ENCODE results near the gene DOCK6. TPM values are rescaled to one million over a fixed set of nuclear protein-coding genes. Genes with fewer than 3 reads are reported as not detected.
"Not testable (repeated sequence)": the region's sequence is repeated elsewhere in the genome, so short reads cannot be mapped to it uniquely, and the experiment has no call there.

Gene DOCK6
- polyA plus RNA-seq, 1 donor from 2014 or later: not detected

DNA sequence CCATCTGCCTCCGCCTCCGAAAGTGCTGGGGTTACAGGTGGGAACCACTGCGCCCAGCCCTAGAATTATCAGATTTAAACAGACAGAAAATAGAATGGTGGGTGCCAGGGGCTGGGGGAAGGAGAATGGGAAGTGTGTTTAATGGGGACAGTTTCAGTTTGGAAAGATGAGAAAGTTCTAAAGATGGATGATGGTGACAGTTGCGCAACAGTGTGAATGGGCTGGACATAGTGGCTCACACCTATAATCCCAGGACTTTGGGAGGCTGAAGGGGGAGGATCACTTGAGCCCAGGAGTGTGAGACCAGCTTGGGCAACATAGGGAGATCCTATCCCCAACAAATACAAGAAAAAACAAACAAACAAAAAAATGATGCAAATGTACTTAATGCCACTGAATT, 80.8 kb downstream of the DOCK6 start:
- Histone ChIP-seq H4K20me1 (ENCODE audit: insufficient read depth) (no peaks in the 10 kb centered on the region), H3K27ac (ENCODE audit: low read length) (no peak overlapping the region), H3K79me2 (replicated peaks; ENCODE audit: insufficient read depth, low read length) (no peaks in the 10 kb centered on the region), H3F3A (ENCODE audit: insufficient read depth, low read length, poor library complexity, severe bottlenecking) (no peaks in the 10 kb centered on the region), H3K9ac (ENCODE audit: low read length) (no peak overlapping the region), H3K4me3 (ENCODE audit: low read length) (no peak overlapping the region), H3K9me2 (ENCODE audit: insufficient read depth, low read length) (no peaks in the 10 kb centered on the region), H3K27me3 (ENCODE audit: insufficient read depth, low read depth, low read length) (no peaks in the 10 kb centered on the region), H3K4me2 (ENCODE audit: low read length) (no peak overlapping the region), H3K36me3 (ENCODE audit: insufficient read depth, low read length) (no peaks in the 10 kb centered on the region), H2AFZ (ENCODE audit: low read depth, low read length) (no peak overlapping the region), H3K9me3 (ENCODE audit: low read length) (peaks cover 4% of the 10 kb centered on the region)
- TF ChIP-seq POLR2AphosphoS5 (IDR thresholded peaks at IDR 0.05) (no peak), TAF1 (IDR thresholded peaks at IDR 0.05; ENCODE audit: low read depth) (no peak), EP300 (conservative IDR thresholded peaks at IDR 0.05; ENCODE audit: poor library complexity, severe bottlenecking) (no peak), SMC3 (conservative IDR thresholded peaks at IDR 0.05; ENCODE audit: poor library complexity) (no peak), EZH2 (IDR thresholded peaks at IDR 0.05; ENCODE audit: borderline replicate concordance, insufficient read depth, low read length, poor library complexity, severe bottlenecking) (no peak), MXI1 (conservative IDR thresholded peaks at IDR 0.05; ENCODE audit: poor library complexity, severe bottlenecking) (no peak), RAD21 (conservative IDR thresholded peaks at IDR 0.05) (no peak)
- TF ChIP-seq, protein P1, sequence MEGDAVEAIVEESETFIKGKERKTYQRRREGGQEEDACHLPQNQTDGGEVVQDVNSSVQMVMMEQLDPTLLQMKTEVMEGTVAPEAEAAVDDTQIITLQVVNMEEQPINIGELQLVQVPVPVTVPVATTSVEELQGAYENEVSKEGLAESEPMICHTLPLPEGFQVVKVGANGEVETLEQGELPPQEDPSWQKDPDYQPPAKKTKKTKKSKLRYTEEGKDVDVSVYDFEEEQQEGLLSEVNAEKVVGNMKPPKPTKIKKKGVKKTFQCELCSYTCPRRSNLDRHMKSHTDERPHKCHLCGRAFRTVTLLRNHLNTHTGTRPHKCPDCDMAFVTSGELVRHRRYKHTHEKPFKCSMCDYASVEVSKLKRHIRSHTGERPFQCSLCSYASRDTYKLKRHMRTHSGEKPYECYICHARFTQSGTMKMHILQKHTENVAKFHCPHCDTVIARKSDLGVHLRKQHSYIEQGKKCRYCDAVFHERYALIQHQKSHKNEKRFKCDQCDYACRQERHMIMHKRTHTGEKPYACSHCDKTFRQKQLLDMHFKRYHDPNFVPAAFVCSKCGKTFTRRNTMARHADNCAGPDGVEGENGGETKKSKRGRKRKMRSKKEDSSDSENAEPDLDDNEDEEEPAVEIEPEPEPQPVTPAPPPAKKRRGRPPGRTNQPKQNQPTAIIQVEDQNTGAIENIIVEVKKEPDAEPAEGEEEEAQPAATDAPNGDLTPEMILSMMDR (IDR thresholded peaks at IDR 0.05; ENCODE audit: poor library complexity, severe bottlenecking): no peak
- TF ChIP-seq, protein P2, sequence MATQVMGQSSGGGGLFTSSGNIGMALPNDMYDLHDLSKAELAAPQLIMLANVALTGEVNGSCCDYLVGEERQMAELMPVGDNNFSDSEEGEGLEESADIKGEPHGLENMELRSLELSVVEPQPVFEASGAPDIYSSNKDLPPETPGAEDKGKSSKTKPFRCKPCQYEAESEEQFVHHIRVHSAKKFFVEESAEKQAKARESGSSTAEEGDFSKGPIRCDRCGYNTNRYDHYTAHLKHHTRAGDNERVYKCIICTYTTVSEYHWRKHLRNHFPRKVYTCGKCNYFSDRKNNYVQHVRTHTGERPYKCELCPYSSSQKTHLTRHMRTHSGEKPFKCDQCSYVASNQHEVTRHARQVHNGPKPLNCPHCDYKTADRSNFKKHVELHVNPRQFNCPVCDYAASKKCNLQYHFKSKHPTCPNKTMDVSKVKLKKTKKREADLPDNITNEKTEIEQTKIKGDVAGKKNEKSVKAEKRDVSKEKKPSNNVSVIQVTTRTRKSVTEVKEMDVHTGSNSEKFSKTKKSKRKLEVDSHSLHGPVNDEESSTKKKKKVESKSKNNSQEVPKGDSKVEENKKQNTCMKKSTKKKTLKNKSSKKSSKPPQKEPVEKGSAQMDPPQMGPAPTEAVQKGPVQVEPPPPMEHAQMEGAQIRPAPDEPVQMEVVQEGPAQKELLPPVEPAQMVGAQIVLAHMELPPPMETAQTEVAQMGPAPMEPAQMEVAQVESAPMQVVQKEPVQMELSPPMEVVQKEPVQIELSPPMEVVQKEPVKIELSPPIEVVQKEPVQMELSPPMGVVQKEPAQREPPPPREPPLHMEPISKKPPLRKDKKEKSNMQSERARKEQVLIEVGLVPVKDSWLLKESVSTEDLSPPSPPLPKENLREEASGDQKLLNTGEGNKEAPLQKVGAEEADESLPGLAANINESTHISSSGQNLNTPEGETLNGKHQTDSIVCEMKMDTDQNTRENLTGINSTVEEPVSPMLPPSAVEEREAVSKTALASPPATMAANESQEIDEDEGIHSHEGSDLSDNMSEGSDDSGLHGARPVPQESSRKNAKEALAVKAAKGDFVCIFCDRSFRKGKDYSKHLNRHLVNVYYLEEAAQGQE (IDR thresholded peaks at IDR 0.05; ENCODE audit: borderline replicate concordance): no peak

DNA sequence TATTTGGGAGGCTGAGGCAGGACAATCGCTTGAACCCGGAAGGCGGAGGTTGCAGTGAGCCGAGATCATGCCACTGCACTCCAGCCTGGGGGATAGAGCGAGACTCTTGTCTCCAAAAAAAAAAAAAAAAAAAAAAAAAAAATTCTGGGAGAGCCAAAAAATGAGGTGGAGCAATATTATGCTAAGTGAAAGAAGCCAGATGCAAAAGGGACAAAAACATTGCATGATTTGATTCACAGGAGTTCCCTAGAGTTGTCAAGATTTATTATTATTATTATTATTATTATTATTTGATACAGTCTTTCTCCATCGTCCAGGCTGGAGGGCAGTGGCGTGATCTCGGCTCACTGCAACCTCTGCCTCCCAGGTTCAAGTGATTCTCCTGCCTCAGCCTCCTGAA, 81.3 kb downstream of the DOCK6 start:
- H3K27me3 ChIP-seq (ENCODE audit: insufficient read depth, low read depth, low read length); H3K9me3 ChIP-seq (ENCODE audit: low read length); H3K4me3 ChIP-seq (ENCODE audit: low read length); H3K27ac ChIP-seq (ENCODE audit: low read length); H4K20me1 ChIP-seq (ENCODE audit: insufficient read depth); H3K79me2 ChIP-seq (replicated peaks; ENCODE audit: insufficient read depth, low read length); H2AFZ ChIP-seq (ENCODE audit: low read depth, low read length); H3K9me2 ChIP-seq (ENCODE audit: insufficient read depth, low read length); H3K9ac ChIP-seq (ENCODE audit: low read length); H3K36me3 ChIP-seq (ENCODE audit: insufficient read depth, low read length); H3K4me2 ChIP-seq (ENCODE audit: low read length); H3F3A ChIP-seq (ENCODE audit: insufficient read depth, low read length, poor library complexity, severe bottlenecking): not testable (repeated sequence)

DNA sequence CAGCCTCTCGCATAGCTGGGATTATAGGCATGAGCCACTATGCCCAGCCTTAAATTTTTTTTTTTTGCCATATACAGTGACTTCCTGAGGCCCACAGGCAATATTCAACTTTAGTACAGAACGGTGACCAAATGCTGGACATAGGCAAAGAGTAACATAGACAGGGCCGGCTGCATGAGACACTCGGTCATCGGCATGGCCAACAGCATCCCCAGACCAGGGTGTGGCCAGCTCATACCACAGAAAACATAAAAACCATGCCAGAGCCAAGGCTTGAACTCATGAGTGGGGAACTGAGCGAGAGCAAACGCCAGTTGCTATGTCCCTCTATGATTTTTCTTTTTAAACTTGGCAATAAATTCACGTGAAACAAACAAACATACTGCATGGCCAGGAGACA, 82.0 kb downstream of the DOCK6 start:
- H3K9ac ChIP-seq (ENCODE audit: low read length): no peak overlapping the region
- no peak overlapping the region for H3K27ac ChIP-seq (ENCODE audit: low read length)
- H3K36me3 ChIP-seq (ENCODE audit: insufficient read depth, low read length): no peaks in the 10 kb centered on the region
- H2AFZ ChIP-seq (ENCODE audit: low read depth, low read length): no peak overlapping the region
- H3K4me2 ChIP-seq (ENCODE audit: low read length): no peak overlapping the region
- TF ChIP-seq EZH2 (IDR thresholded peaks at IDR 0.05; ENCODE audit: borderline replicate concordance, insufficient read depth, low read length, poor library complexity, severe bottlenecking) (no peak), TAF1 (IDR thresholded peaks at IDR 0.05; ENCODE audit: low read depth) (no peak), EP300 (conservative IDR thresholded peaks at IDR 0.05; ENCODE audit: poor library complexity, severe bottlenecking) (no peak), POLR2AphosphoS5 (IDR thresholded peaks at IDR 0.05) (no peak), MXI1 (conservative IDR thresholded peaks at IDR 0.05; ENCODE audit: poor library complexity, severe bottlenecking) (no peak)
- TF ChIP-seq, protein P2 (IDR thresholded peaks at IDR 0.05; ENCODE audit: borderline replicate concordance): no peak
- no peaks in the 10 kb centered on the region for H3K79me2 ChIP-seq (replicated peaks; ENCODE audit: insufficient read depth, low read length)
- no peaks in the 10 kb centered on the region for H4K20me1 ChIP-seq (ENCODE audit: insufficient read depth)
- H3K9me2 ChIP-seq (ENCODE audit: insufficient read depth, low read length): no peaks in the 10 kb centered on the region
- no peak overlapping the region for H3K4me3 ChIP-seq (ENCODE audit: low read length)
- H3K27me3 ChIP-seq (ENCODE audit: insufficient read depth, low read depth, low read length): no peaks in the 10 kb centered on the region
- H3F3A ChIP-seq (ENCODE audit: insufficient read depth, low read length, poor library complexity, severe bottlenecking): no peaks in the 10 kb centered on the region
- peaks cover 4% of the 10 kb centered on the region for H3K9me3 ChIP-seq (ENCODE audit: low read length)

Measured in neural cell (in vitro differentiated cells).